BE2C (cell line): ENCODE data around the gene SGK2.

ENCODE experiments used
- DNase-seq: peaks from one replicate; pipeline ENCODE4 v3.0.0-alpha.2; 2020
- H3K27me3 ChIP-seq: fragments of 250-450 bp; sonication (Bioruptor Pico); 2 replicates; pipeline ENCODE4 v1.5.1; 2020; ENCODE audit warnings: mild to moderate bottlenecking
- H3K36me3 ChIP-seq: fragments of 250-450 bp; sonication (Bioruptor Pico); 2 replicates; pipeline ENCODE4 v1.5.1; 2020; ENCODE audit warnings: mild to moderate bottlenecking
- H3K4me1 ChIP-seq: fragments of 250-450 bp; sonication (Bioruptor Pico); 2 replicates; pipeline ENCODE4 v1.5.1; 2020
- H3K4me3 ChIP-seq: 2 replicates; pipeline ENCODE4 v1.5.1; 2011; ENCODE audit warnings: low read depth, low read length
- H3K9me3 ChIP-seq: fragments of 250-450 bp; sonication (Bioruptor Pico); 2 replicates; pipeline ENCODE4 v1.5.1; 2020
- TF ChIP-seq, protein P1 (sequence below): IDR thresholded peaks from 2 replicates; pipeline ENCODE4 v1.5.1; 2012; ENCODE audit warnings: mild to moderate bottlenecking, low read depth, low read length

SGK2 gene

GRCh38 chr20:43529457-43530153, 29.2 kb upstream of the SGK2 start:
- no peak for DNase-seq
- TF ChIP-seq, protein P1, sequence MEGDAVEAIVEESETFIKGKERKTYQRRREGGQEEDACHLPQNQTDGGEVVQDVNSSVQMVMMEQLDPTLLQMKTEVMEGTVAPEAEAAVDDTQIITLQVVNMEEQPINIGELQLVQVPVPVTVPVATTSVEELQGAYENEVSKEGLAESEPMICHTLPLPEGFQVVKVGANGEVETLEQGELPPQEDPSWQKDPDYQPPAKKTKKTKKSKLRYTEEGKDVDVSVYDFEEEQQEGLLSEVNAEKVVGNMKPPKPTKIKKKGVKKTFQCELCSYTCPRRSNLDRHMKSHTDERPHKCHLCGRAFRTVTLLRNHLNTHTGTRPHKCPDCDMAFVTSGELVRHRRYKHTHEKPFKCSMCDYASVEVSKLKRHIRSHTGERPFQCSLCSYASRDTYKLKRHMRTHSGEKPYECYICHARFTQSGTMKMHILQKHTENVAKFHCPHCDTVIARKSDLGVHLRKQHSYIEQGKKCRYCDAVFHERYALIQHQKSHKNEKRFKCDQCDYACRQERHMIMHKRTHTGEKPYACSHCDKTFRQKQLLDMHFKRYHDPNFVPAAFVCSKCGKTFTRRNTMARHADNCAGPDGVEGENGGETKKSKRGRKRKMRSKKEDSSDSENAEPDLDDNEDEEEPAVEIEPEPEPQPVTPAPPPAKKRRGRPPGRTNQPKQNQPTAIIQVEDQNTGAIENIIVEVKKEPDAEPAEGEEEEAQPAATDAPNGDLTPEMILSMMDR: no peak
- no peaks in the 10 kb centered on the region for H3K4me1 ChIP-seq
- H3K4me3 ChIP-seq: no peak overlapping the region
- H3K27me3 ChIP-seq: no peaks in the 10 kb centered on the region
- no peaks in the 10 kb centered on the region for H3K36me3 ChIP-seq
- H3K9me3 ChIP-seq: no peaks in the 10 kb centered on the region; the same call in 1 of the 2 replicates

DNA sequence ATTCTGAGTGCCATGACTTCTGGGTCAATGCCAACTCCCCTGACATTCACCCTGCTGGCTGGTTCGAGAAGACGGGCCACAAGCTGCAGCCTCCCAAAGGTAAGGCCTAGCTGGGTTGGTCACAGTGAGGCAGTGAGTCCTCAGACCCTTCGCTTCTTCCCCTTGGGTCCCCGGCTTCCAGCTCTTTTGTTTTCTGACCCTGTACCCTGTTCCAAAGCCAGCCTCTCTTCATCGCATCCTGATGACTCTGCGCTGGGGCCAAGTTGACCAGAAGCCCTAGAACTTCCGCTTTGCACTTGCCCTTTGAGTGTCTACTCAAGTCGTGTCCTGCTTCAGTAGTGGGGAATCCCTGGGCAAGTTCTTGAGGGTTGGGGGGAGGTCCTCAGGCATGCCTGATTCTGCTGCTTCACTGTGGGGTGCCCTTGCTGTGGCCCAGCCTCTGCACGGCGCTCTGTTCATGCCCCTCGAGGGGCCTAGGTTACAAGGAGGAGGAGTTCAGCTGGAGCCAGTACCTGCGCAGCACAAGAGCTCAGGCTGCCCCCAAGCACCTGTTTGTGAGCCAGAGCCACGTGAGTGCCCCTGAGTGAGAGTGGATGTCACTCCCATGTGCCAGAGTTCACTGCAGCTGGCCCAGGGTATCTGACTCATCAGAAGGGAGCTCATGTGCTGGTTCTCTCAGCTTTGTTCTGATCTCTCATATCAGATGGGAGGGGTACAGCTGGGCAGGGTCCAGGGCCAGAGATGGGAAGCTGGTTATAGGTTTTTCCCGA, 28.3 kb upstream of the SGK2 start:
- no peaks in the 10 kb centered on the region; the same call in 1 of the 2 replicates for H3K9me3 ChIP-seq
- H3K36me3 ChIP-seq: no peaks in the 10 kb centered on the region
- no peak for DNase-seq
- no peak overlapping the region for H3K4me3 ChIP-seq
- H3K27me3 ChIP-seq: no peaks in the 10 kb centered on the region
- TF ChIP-seq, protein P1: no peak
- H3K4me1 ChIP-seq: no peaks in the 10 kb centered on the region

DNA sequence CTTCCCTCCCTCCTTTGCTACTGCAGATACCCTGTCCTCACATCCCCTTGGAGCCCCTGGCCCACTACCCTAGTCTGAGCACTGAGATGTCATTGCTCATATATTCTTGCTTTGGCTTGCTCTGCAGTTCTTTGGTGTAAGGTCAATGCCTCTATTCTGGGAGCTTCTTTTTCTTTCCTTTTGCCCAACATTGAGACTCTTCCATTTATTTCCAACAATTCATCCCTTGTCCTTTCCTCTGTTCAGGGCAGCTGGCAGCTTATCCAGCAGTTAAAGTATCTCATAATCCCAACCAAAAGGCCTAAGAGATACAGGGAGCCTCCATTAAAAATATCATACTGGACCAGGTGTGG, 27.8 kb upstream of the SGK2 start:
- Histone ChIP-seq H3K36me3 (no peaks in the 10 kb centered on the region), H3K27me3 (no peaks in the 10 kb centered on the region), H3K4me1 (no peaks in the 10 kb centered on the region), H3K9me3 (no peaks in the 10 kb centered on the region; the same call in 1 of the 2 replicates), H3K4me3 (no peak overlapping the region)
- DNase-seq: no peak
- TF ChIP-seq, protein P1: no peak

DNA sequence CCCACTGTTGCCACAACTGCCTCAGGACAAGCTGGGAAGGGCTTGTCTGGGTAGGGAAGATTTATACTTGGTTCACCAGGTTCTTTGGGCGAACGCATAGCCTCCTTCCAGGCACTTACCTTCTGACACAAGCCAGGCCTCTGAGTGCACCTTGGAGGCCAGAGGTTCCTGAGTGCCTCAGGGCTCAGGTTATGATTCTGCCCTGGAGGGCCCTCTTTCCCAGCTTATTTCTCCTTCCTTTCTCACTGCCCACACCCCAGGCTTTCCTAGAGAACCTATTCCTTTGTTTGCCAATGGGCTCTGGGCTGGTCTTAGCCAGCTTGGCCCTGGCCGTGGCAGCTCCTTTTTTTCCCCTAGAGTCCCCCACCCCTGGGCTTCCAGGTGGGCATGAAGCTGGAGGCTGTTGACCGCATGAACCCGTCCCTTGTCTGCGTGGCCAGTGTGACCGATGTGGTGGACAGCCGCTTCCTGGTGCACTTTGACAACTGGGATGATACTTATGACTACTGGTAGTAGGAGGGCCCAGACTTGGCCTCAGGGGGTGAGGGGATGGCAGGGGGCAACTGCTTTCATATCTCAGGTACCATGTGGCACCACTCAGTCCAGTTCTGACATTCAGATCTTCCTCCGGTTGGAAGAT, 26.3 kb upstream of the SGK2 start:
- TF ChIP-seq, protein P1: no peak
- DNase-seq: no peak
- Histone ChIP-seq H3K27me3 (no peaks in the 10 kb centered on the region), H3K36me3 (no peaks in the 10 kb centered on the region), H3K4me3 (no peak overlapping the region), H3K4me1 (no peaks in the 10 kb centered on the region), H3K9me3 (no peaks in the 10 kb centered on the region; the same call in 1 of the 2 replicates)

DNA sequence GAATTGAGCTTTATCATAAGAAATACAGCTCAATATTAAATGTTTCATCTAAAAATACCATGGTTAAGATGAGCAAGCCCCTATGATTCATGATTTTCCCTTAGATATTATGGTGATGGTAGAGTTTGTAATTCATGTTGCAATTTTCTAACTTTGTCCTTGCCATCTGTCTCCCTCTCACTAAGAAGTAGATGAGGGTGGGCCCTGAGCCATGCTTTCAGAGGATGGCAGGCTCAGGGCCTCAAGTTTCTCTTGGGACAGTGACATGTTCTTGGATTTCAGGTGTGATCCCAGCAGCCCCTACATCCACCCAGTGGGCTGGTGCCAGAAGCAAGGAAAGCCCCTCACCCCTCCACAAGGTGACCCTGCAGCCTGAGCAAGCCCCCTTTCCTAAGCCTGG, 25.8 kb upstream of the SGK2 start:
- no peaks in the 10 kb centered on the region; the same call in 1 of the 2 replicates for H3K9me3 ChIP-seq
- H3K4me3 ChIP-seq: no peak overlapping the region
- no peaks in the 10 kb centered on the region for H3K27me3 ChIP-seq
- H3K36me3 ChIP-seq: no peaks in the 10 kb centered on the region
- DNase-seq: no peak
- no peaks in the 10 kb centered on the region for H3K4me1 ChIP-seq
- TF ChIP-seq, protein P1: no peak
